ENCODE measurements around the gene DMBT1.

DNA sequence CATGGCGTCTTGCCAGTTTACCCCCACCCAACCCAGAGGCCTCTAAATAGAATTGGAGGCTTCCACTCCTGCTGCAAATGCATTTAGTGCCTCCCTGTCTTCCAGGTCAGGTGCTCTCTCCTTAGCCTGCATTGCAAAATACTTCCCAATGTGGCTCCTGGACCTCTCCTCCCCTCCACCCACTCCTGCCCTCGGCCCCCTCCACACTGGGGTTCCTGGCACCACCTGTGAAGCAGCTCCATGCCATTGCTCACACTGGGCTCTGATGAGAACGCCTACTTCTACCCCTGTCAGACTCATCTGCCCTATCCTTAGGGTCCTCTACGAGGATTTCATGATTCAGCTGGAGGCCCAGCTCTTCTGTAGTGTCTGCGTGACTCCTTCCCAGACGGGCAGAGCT lies 101.7 kb downstream of the DMBT1 start:
- TF ChIP-seq, protein P1, sequence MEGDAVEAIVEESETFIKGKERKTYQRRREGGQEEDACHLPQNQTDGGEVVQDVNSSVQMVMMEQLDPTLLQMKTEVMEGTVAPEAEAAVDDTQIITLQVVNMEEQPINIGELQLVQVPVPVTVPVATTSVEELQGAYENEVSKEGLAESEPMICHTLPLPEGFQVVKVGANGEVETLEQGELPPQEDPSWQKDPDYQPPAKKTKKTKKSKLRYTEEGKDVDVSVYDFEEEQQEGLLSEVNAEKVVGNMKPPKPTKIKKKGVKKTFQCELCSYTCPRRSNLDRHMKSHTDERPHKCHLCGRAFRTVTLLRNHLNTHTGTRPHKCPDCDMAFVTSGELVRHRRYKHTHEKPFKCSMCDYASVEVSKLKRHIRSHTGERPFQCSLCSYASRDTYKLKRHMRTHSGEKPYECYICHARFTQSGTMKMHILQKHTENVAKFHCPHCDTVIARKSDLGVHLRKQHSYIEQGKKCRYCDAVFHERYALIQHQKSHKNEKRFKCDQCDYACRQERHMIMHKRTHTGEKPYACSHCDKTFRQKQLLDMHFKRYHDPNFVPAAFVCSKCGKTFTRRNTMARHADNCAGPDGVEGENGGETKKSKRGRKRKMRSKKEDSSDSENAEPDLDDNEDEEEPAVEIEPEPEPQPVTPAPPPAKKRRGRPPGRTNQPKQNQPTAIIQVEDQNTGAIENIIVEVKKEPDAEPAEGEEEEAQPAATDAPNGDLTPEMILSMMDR (IDR thresholded peaks at IDR 0.05): no peak
- TF ChIP-seq EZH2 (IDR thresholded peaks at IDR 0.05): no peak
- no peak for TF ChIP-seq EZH2phosphoT487 (IDR thresholded peaks at IDR 0.05)
